Motor neuron (in vitro differentiated cells): Measurements from ENCODE around the gene USP24. TPM values are rescaled to one million over a fixed set of nuclear protein-coding genes. Genes with fewer than 3 reads are reported as not detected.
A peak's percentile ranks its signal among the peaks of the same experiment; 100 is the strongest.
"Not testable (repeated sequence)": the region's sequence is repeated elsewhere in the genome, so short reads cannot be mapped to it uniquely, and the experiment has no call there.

Experiments used
- ATAC-seq, 8 experiments: fragments of 200-7000 bp; cut with Tn5 transposase; replicated peaks in 6 of 8; 2 replicates each; pipeline ENCODE4 v1.8.0; 2021; ENCODE audit warnings: mild to moderate bottlenecking in 8 of 8, moderate library complexity in 8 of 8
- H3K27ac ChIP-seq, 2 donors: fragments of 250-450 bp; sonication (Bioruptor Pico); 2 replicates each; pipeline ENCODE4 v1.9.0; 2021; ENCODE audit warnings: antibody characterized with exemption in 2 of 2, mild to moderate bottlenecking in 2 of 2, moderate library complexity in 1 of 2
- H3K4me1 ChIP-seq, 2 donors: fragments of 250-450 bp; sonication (Bioruptor Pico); replicated peaks in 1 of 2; 2 replicates each; pipeline ENCODE4 v1.6.1; 2021; ENCODE audit warnings: antibody characterized with exemption in 2 of 2, mild to moderate bottlenecking in 2 of 2, moderate library complexity in 1 of 2
- H3K4me3 ChIP-seq, 5 donors: fragments of 250-450 bp; sonication (Bioruptor Pico); 2 replicates each; pipeline ENCODE4 v1.9.0; 2021; ENCODE audit warnings: antibody characterized with exemption in 5 of 5, mild to moderate bottlenecking in 5 of 5, moderate library complexity in 4 of 5
- WGBS, 10 experiments: fragments of 450-650 bp; shearing (Covaris generic); methylation state at CpG; one replicate each; pipeline ENCODE4 v1.0.0; 2022; 5-methylcytosine and 5-hydroxymethylcytosine counted together
- in situ Hi-C, 9 experiments: fragments of 400-800 bp; cut with MboI; loops; one replicate each; pipeline ENCODE4 v1.15.0; 2021; ENCODE audit warnings: low sequenced_read_pairs in 9 of 9, low pct_unique_long_range_greater_than_20kb in 2 of 9; ENCODE audit not compliant: unreplicated experiment in 9 of 9
- total RNA-seq, 8 experiments: library from RNA; unstranded; fragments of 300-600 nt; gene quantifications; 2 replicates each; pipeline versions ENCODE4 v1.2.3 to v1.2.4, GENCODE V29; 2022

USP24 gene
- total RNA-seq, 8 experiments from 2014 or later = 25.4 to 59.2 (median 46.5) TPM

GRCh38 chr1:55035904-55036303 lies 179.3 kb downstream of the USP24 start:
- peaks cover 3% of the 10 kb centered on the region in 2 donors for H3K4me1 ChIP-seq
- H3K27ac ChIP-seq = no peak overlapping the region
- 20 to 100% (median 79%) methylated on average over 1 to 4 of the region's 4 CpGs for WGBS, 10 experiments
- H3K4me3 ChIP-seq = no peak overlapping the region
- ATAC-seq = no peak
- in situ Hi-C loops = no loop called here

- no peak for ATAC-seq
- 75 to 100% (median 93%) methylated on average over 2 to 5 of the region's 6 CpGs; no CpG with 5 or more reads in 2 of the 10 experiments for WGBS, 10 experiments
- Histone ChIP-seq H3K4me3 (no peak overlapping the region), H3K4me1 (peaks cover 0 to 3% of the 10 kb centered on the region in 2 donors), H3K27ac (no peak overlapping the region)
- in situ Hi-C loops = no loop called here
Measured at GRCh38 chr1:55034476-55035133, 180.6 kb downstream of the USP24 start.

- Histone ChIP-seq H3K27ac (no peak overlapping the region), H3K4me1 (no peaks in the 10 kb centered on the region), H3K4me3 (no peak overlapping the region)
- ATAC-seq = peak in 3 of 8 experiments; percentile 3 to 21 (median 18)
- in situ Hi-C loops = no loop called here
- 42 to 100% (median 80%) methylated on average over 1 to 7 of the region's 7 CpGs; no CpG with 5 or more reads in 2 of the 10 experiments for WGBS, 10 experiments
Measured at GRCh38 chr1:55033265-55033614, 181.9 kb downstream of the USP24 start.

- WGBS, 10 experiments = 87 to 100% (median 97%) methylated on average over 4 to 5 of the region's 5 CpGs; no CpG with 5 or more reads in 1 of the 10 experiments
- in situ Hi-C loops, H3K4me1 ChIP-seq, ATAC-seq, H3K27ac ChIP-seq, H3K4me3 ChIP-seq: not testable (repeated sequence)
Measured at GRCh38 chr1:55031098-55031497, 184.1 kb downstream of the USP24 start.

- no CpG with 5 or more reads among the region's 3 CpGs for WGBS, 10 experiments
- peak in 2 of 8 experiments; percentile 9 to 45 for ATAC-seq
- H3K4me1 ChIP-seq, in situ Hi-C loops, H3K27ac ChIP-seq, H3K4me3 ChIP-seq: not testable (repeated sequence)
Measured at GRCh38 chr1:55026682-55027081, 188.5 kb downstream of the USP24 start.

GRCh38 chr1:55024163-55024562 lies 191.0 kb downstream of the USP24 start:
- WGBS, 10 experiments = 90% methylated on average over 2 of the region's 10 CpGs; no CpG with 5 or more reads in 9 of the 10 experiments
- ATAC-seq, in situ Hi-C loops, H3K4me3 ChIP-seq, H3K4me1 ChIP-seq, H3K27ac ChIP-seq: not testable (repeated sequence)

GRCh38 chr1:55021942-55022546 lies 193.1 kb downstream of the USP24 start:
- Histone ChIP-seq H3K4me3 (no peak overlapping the region), H3K4me1 (no peaks in the 10 kb centered on the region), H3K27ac (no peak overlapping the region)
- in situ Hi-C loops = no loop called here
- WGBS, 10 experiments = 24 to 77% (median 40%) methylated on average over 3 to 12 of the region's 15 CpGs; no CpG with 5 or more reads in 5 of the 10 experiments
- peak; percentile 99 to 100 (median 100) for ATAC-seq

GRCh38 chr1:55018395-55018794 lies 196.8 kb downstream of the USP24 start:
- H3K4me1 ChIP-seq = no peaks in the 10 kb centered on the region
- WGBS, 10 experiments = 60 to 92% (median 74%) methylated on average over 1 to 9 of the region's 9 CpGs; no CpG with 5 or more reads in 5 of the 10 experiments
- in situ Hi-C loops = no loop called here
- no peak for ATAC-seq
- no peak overlapping the region for H3K4me3 ChIP-seq
- H3K27ac ChIP-seq = no peak overlapping the region

Other genes with a start within 250 kb of the USP24 start
- gene TMEM61, start 234.7 kb downstream of the USP24 start, total RNA-seq = 1 to 10 TPM in 1 of 8 experiments, under 1 TPM in 1, not detected in 6; 0.21 to 2.3 TPM
- gene BSND, start 216.4 kb downstream of the USP24 start, total RNA-seq = under 1 TPM in 6 of 8 experiments, not detected in 2; 0.13 to 0.95 (median 0.29) TPM
- gene PCSK9, start 175.8 kb downstream of the USP24 start, total RNA-seq = 10 to 100 TPM in 2 of 8 experiments, 1 to 10 TPM in 2, under 1 TPM in 4; 0.05 to 51.9 (median 1.3) TPM